Central memory CD8-positive, alpha-beta T cell (primary cell): ENCODE results near the gene IFI27L2.
A peak's percentile ranks its signal among the peaks of the same experiment; 100 is the strongest.

ENCODE experiments used
- ATAC-seq: fragments of 150-1000 bp; cut with Tn5 transposase; replicated peaks from 2 replicates; pipeline ENCODE4 v1.10.0; 2022; ENCODE audit warnings: mild to moderate bottlenecking, moderate FRiP score, moderate number of reproducible peaks; ENCODE audit not compliant: poor library complexity, severe bottlenecking; ENCODE audit errors: extremely low read depth
- DNase-seq, 2 donors: peaks; one replicate each; pipeline ENCODE4 v3.0.0; 2021; ENCODE audit warnings: low spot score in 2 of 2
- H3K27ac Mint-ChIP-seq: one replicate; pipeline ENCODE4 v1.8.0; 2022; ENCODE audit warnings: low read depth, mild to moderate bottlenecking, moderate library complexity, mixed read lengths
- H3K27me3 Mint-ChIP-seq: one replicate; pipeline ENCODE4 v1.8.0; 2022; ENCODE audit warnings: mixed read lengths
- H3K36me3 Mint-ChIP-seq: one replicate; pipeline ENCODE4 v1.8.0; 2022; ENCODE audit warnings: mild to moderate bottlenecking, moderate library complexity, mixed read lengths; ENCODE audit not compliant: insufficient read depth
- H3K4me1 Mint-ChIP-seq: one replicate; pipeline ENCODE4 v1.8.0; 2022; ENCODE audit warnings: mixed read lengths
- H3K4me3 Mint-ChIP-seq: one replicate; pipeline ENCODE4 v1.8.0; 2022; ENCODE audit warnings: mild to moderate bottlenecking, moderate library complexity, mixed read lengths
- H3K9me3 Mint-ChIP-seq: one replicate; pipeline ENCODE4 v1.8.0; 2022; ENCODE audit warnings: mixed read lengths

The IFI27L2 gene

GRCh38 chr14:94102768-94103482, 26.5 kb downstream of the IFI27L2 start:
- no peaks in the 10 kb centered on the region for H3K9me3 Mint-ChIP-seq
- H3K27me3 Mint-ChIP-seq: no peaks in the 10 kb centered on the region
- H3K36me3 Mint-ChIP-seq: no peaks in the 10 kb centered on the region
- ATAC-seq: no peak
- no peaks in the 10 kb centered on the region for H3K4me1 Mint-ChIP-seq
- DNase-seq: no peak
- H3K4me3 Mint-ChIP-seq: no peak overlapping the region
- H3K27ac Mint-ChIP-seq: no peak overlapping the region

DNA sequence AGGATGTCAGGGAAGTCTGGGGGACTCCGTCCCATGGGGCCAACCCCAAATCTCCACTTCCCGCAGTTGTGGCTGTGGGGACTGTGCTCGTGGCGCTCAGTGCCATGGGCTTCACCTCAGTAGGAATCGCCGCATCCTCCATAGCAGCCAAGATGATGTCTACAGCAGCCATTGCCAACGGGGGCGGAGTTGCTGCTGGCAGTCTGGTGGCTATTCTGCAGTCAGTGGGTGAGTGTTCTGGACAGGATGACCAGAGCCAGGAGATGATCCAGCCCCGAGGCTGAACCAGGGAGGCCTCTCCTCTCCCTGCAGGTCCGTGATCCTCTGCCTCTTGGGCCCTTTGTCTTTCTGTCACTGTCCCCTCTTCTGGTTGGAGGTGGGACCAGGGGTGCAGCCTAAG, 27.7 kb downstream of the IFI27L2 start:
- Mint-ChIP-seq H3K9me3 (no peaks in the 10 kb centered on the region), H3K4me3 (no peak overlapping the region), H3K4me1 (no peaks in the 10 kb centered on the region), H3K27me3 (no peaks in the 10 kb centered on the region), H3K27ac (no peak overlapping the region), H3K36me3 (no peaks in the 10 kb centered on the region)
- ATAC-seq: no peak
- no peak for DNase-seq

GRCh38 chr14:94100847-94101246, 28.6 kb downstream of the IFI27L2 start:
- Mint-ChIP-seq H3K27me3 (no peaks in the 10 kb centered on the region), H3K36me3 (no peaks in the 10 kb centered on the region), H3K4me1 (no peaks in the 10 kb centered on the region), H3K27ac (no peak overlapping the region), H3K4me3 (no peak overlapping the region), H3K9me3 (no peaks in the 10 kb centered on the region)
- ATAC-seq (no peak), DNase-seq (no peak)

DNA sequence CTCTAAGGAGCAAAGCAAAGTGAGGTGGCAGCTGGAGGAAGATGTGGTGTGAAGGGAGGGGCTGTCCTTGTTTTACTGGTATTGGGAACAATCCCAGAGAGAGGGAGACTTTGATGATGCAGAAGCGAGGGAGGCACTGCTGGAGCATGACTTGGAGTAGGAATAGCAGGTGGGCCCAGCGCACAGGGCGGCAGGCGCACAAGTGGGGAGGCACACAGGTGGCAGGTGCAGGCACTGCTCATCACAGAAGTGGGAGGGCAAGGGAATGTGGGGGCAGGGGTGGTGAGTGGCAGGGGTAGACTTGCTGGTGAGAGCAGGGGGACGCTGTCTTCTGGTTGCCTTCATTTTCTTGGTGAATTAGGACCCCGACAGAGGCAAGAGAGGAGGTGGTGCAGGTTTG, 30.4 kb downstream of the IFI27L2 start:
- Mint-ChIP-seq H3K4me1 (no peaks in the 10 kb centered on the region), H3K27me3 (no peaks in the 10 kb centered on the region), H3K27ac (no peak overlapping the region), H3K36me3 (no peaks in the 10 kb centered on the region), H3K4me3 (no peak overlapping the region), H3K9me3 (no peaks in the 10 kb centered on the region)
- DNase-seq (no peak), ATAC-seq (no peak)

- Mint-ChIP-seq H3K4me1 (no peaks in the 10 kb centered on the region), H3K4me3 (no peak overlapping the region), H3K27ac (no peak overlapping the region), H3K36me3 (no peaks in the 10 kb centered on the region), H3K9me3 (no peaks in the 10 kb centered on the region), H3K27me3 (no peaks in the 10 kb centered on the region)
- DNase-seq: no peak
- no peak for ATAC-seq
Measured at GRCh38 chr14:94098326-94098992, 30.9 kb downstream of the IFI27L2 start.

DNA sequence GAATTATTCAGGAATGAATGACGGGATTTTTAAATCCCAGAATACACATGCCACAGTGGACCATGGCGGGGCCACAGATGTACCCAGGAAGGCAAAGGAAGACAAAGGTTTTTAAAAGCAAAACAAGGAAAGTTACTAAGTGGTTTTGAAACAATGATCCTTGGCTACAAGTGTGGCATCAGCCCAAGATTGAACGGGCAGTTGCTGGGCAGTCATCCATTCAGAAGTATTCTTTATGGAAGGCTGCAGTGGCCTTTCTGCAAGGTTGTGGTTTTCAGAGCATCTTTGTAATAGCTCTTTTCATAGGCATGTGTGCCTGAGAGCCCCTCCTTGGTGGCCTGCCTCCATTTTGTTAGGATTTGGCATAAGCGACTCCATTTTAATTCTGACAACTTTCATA, 32.3 kb downstream of the IFI27L2 start:
- H3K36me3 Mint-ChIP-seq: no peaks in the 10 kb centered on the region
- H3K4me3 Mint-ChIP-seq: no peak overlapping the region
- H3K27me3 Mint-ChIP-seq: no peaks in the 10 kb centered on the region
- no peaks in the 10 kb centered on the region for H3K9me3 Mint-ChIP-seq
- no peak overlapping the region for H3K27ac Mint-ChIP-seq
- H3K4me1 Mint-ChIP-seq: no peaks in the 10 kb centered on the region
- DNase-seq: no peak
- ATAC-seq: no peak

DNA sequence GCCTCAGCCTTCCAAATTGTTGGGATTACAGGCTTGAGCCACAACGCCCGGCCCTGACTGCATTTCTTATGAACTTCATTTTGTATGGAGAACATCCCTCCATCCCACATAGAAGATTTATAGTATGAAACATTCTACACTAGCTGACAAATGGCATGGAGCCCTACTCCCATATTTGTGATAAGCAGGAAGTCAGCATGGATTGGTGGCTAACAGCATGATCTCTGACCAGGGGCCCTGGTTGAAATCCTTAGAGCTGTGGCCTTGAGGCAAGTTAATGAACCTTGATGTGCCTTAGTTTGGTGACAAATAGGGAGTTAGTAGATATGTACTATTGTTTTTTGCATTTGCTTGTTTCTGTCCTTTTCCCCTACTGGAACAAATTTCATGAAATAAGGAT, 36.0 kb downstream of the IFI27L2 start:
- no peaks in the 10 kb centered on the region for H3K27me3 Mint-ChIP-seq
- DNase-seq: no peak
- no peaks in the 10 kb centered on the region for H3K36me3 Mint-ChIP-seq
- no peak overlapping the region for H3K27ac Mint-ChIP-seq
- no peak overlapping the region for H3K4me3 Mint-ChIP-seq
- H3K9me3 Mint-ChIP-seq: no peaks in the 10 kb centered on the region
- no peak for ATAC-seq
- H3K4me1 Mint-ChIP-seq: no peaks in the 10 kb centered on the region

DNA sequence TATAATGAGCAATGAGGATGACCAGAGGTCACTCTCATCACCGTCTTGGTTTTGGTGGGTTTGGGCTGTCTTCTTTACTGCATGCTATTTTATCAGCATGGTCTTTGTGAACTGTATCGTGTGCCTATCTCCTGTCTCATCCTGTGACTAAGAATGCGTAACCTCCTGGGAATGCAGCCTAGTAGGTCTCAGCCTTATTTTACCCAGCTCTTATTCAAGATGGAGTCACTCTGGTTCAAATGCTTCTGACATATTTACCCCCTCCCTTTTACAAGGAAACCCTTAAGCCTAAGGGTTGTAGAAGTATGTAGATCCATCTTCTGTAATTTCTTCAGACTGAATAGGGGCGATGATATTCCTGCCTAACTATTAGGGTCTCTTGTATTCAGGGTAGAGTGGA, 39.9 kb downstream of the IFI27L2 start:
- Mint-ChIP-seq H3K27me3 (no peaks in the 10 kb centered on the region), H3K4me3 (no peak overlapping the region), H3K27ac (no peak overlapping the region), H3K9me3 (no peaks in the 10 kb centered on the region), H3K4me1 (no peaks in the 10 kb centered on the region), H3K36me3 (no peaks in the 10 kb centered on the region)
- DNase-seq: no peak
- no peak for ATAC-seq

GRCh38 chr14:94088516-94088915, 40.9 kb downstream of the IFI27L2 start:
- Mint-ChIP-seq H3K36me3 (no peaks in the 10 kb centered on the region), H3K4me1 (no peaks in the 10 kb centered on the region)
- no peak for ATAC-seq

DNA sequence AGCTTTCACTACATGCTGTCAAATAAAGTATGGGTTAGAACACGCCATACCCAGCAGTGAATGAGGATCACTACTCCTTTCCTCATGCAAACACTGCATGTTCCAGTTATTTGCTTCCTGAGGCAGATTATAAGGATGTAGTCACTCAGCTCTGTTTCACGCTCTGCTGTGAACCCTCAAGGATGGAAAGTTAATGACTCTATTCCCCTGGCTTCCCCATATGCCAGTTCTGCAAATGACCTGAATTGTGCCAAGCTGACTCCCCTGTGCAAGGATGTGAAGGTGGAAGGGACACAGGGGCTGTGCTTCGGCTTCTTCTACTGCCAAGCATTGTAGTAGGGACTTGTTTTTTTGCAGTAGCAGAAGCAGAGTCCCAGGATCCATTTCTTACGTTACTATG, 41.5 kb downstream of the IFI27L2 start:
- H3K27ac Mint-ChIP-seq: no peak overlapping the region
- H3K9me3 Mint-ChIP-seq: no peaks in the 10 kb centered on the region
- H3K27me3 Mint-ChIP-seq: no peaks in the 10 kb centered on the region
- H3K4me1 Mint-ChIP-seq: no peaks in the 10 kb centered on the region
- H3K36me3 Mint-ChIP-seq: no peaks in the 10 kb centered on the region
- DNase-seq (no peak), ATAC-seq (no peak)
- no peak overlapping the region for H3K4me3 Mint-ChIP-seq

More at GRCh38 chr14:94088516-94088915, 40.9 kb downstream of the IFI27L2 start:
- Mint-ChIP-seq H3K27ac (no peak overlapping the region), H3K4me3 (no peak overlapping the region), H3K9me3 (no peaks in the 10 kb centered on the region), H3K27me3 (no peaks in the 10 kb centered on the region)
- no peak for DNase-seq

- no peaks in the 10 kb centered on the region for H3K9me3 Mint-ChIP-seq
- H3K27me3 Mint-ChIP-seq: no peaks in the 10 kb centered on the region
- no peak for ATAC-seq
- peaks cover 44% of the 10 kb centered on the region for H3K4me1 Mint-ChIP-seq
- H3K4me3 Mint-ChIP-seq: peak overlapping the region; percentile 99
- H3K27ac Mint-ChIP-seq: peak overlapping the region; percentile 100
- DNase-seq: no peak
- H3K36me3 Mint-ChIP-seq: peaks cover 31% of the 10 kb centered on the region
Measured at GRCh38 chr14:94081386-94081820, 48.0 kb downstream of the IFI27L2 start.

DNA sequence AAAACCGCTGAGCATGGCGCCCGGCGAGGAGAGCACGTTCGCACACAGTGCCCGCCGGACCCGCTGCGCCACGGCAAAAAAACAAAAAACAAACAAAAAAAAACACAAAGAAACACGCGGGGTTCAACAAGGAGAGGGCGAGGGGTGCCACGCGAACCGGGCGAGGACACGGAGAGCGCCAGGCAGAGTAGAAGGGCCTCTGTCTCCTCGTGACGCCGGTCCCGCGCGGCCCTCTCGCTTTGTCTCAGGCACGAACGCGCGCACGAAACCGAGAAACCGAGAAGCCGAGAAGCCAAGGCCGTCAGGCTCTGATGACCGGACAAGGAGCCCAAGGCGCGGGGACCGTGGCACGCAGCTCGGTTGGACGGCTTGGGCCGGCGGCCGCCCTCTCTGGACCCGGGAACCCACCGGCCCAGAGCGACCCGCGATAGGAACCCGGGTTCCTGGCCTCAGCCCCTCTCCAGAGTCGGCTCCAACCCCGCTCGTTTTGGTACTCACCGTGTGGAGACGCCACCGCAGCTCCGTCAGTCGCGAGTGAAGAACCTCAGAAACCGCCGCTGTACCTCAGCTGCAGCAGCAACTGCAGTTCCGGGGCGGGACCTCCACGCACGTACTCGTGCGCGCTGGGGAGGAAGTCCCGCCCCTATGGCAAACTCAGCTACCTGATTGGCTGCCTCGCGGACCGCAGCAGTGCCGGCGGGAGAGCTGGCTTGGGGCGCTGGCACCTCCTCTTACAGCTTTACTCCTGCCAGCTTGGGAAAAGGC, 48.6 kb downstream of the IFI27L2 start, which contains the start of the genes DDX24 and IFI27L1:
DDX24 (minus strand) TSS at position 582 of the 765 bp plus-strand sequence. CDS start 1,460 bp downstream, outside the sequence.
IFI27L1 (plus strand) TSS at position 690 of the 765 bp plus-strand sequence. CDS start 15,628 bp downstream, outside the sequence.
- Mint-ChIP-seq H3K4me1 (peaks cover 49% of the 10 kb centered on the region), H3K27ac (peak within 1 kb of the TSS; percentile 100)

More for the DNA sequence above, 48.6 kb downstream of the IFI27L2 start, which contains the start of the genes DDX24 and IFI27L1:
- Mint-ChIP-seq H3K9me3 (no peaks in the 10 kb centered on the region), H3K27me3 (no peaks in the 10 kb centered on the region), H3K36me3 (peaks cover 34% of the 10 kb centered on the region), H3K4me3 (peak within 1 kb of the TSS; percentile 99)
- ATAC-seq (peak; percentile 89), DNase-seq (peak; percentile 95 to 96)
